ENCODE data around the gene GPC2.

GPC2 gene

GRCh38 chr7:100126239-100126930 lies 50.8 kb downstream of the GPC2 start:
- in situ Hi-C loops (cut with HindIII; ENCODE audit: low sequenced_read_pairs), result no loop called here

DNA sequence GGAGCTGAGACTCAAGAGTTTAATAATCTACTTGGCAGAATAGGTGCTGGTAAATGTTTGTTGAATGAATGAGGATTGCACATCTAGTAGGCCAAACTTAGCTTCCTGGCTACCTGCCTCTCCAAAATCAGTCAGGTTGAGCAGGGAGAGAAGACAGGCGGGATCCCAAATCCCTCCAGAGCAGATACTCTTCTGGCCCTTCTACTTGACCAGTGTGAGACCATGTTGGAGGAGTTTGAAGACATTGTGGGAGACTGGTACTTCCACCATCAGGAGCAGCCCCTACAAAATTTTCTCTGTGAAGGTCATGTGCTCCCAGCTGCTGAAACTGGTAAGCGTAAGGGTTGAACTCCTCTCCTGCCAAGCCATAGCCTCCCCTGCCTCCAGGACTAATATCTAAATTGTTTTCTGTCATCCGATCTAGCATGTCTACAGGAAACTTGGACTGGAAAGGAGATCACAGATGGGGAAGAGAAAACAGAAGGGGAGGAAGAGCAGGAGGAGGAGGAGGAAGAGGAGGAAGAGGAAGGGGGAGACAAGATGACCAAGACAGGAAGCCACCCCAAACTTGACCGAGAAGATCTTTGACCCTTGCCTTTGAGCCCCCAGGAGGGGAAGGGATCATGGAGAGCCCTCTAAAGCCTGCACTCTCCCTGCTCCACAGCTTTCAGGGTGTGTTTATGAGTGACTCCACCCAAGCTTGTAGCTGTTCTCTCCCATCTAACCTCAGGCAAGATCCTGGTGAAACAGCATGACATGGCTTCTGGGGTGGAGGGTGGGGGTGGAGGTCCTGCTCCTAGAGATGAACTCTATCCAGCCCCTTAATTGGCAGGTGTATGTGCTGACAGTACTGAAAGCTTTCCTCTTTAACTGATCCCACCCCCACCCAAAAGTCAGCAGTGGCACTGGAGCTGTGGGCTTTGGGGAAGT lies 52.6 kb downstream of the GPC2 start:
- in situ Hi-C loops (cut with HindIII; ENCODE audit: low sequenced_read_pairs), result no loop called here

DNA sequence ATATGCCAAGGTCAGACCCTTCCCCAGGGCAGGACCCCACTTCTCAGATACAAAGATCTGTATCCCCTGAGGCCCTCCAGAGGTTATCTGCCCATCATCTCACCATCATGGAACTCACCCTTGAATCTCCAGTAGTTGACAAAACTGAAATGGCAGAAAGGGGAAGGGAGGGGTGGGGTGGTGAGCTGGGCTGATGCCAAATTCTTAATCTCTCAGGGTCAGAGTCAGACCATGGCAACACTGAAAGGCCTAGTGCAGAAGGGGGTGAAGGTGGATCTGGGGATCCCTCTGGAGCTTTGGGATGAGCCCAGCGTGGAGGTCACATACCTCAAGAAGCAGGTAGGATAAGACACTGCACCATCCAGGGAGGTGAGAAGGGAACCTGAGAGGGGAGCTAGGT lies 54.6 kb downstream of the GPC2 start:
- in situ Hi-C loops (cut with HindIII; ENCODE audit: low sequenced_read_pairs), result no loop called here

- in situ Hi-C loops (cut with HindIII; ENCODE audit: low sequenced_read_pairs), result no loop called here
Measured at GRCh38 chr7:100122067-100122466, 55.1 kb downstream of the GPC2 start.

DNA sequence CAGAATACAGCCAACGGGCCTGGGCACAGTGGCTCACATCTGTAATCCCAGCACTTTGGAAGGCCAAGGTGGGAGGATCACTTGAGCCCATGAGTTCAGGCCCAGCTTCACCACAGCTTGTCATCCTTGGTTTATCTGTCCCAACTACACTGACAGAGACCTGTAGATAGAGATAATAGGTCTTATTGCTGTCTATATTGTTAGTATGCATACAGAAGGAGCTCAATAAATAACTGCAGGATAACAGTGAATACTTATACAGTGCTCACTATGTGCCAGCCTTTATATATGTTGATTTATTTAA lies 56.5 kb downstream of the GPC2 start:
- in situ Hi-C loops (cut with HindIII; ENCODE audit: low sequenced_read_pairs), result no loop called here

GRCh38 chr7:100119970-100120732 lies 57.0 kb downstream of the GPC2 start:
- in situ Hi-C loops (cut with HindIII; ENCODE audit: low sequenced_read_pairs), result no loop called here
